ENCODE data around the gene ETFA.

ETFA gene

DNA sequence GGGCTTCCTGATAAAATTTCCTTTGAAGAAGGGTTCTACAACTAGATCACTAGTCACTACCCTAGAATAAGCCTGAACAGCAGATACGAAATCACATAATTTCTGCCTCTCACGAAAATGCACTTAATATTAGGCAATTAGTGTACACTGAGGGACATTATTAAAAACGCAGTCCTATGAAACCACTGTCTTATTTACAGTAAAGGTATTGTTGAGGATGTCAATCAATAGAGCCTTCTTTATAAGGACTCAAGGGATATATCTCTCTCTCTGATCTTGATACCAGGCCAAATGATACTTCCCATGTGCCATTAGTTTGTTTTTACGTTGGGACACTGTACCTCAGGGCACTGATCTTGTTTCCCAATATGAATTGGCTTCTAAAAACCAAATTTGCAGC, 59.6 kb downstream of the ETFA start:
- no peak for DNase-seq (ENCODE audit: low read depth)
- H3K4me3 ChIP-seq (ENCODE audit: low read depth, low read length), result no peak overlapping the region
- TF ChIP-seq MYC (IDR thresholded peaks at IDR 0.05; ENCODE audit: low read depth, low read length) (no peak), POLR2A (IDR thresholded peaks at IDR 0.05; ENCODE audit: extremely low read depth, insufficient read length) (no peak)
- TF ChIP-seq, protein P1, sequence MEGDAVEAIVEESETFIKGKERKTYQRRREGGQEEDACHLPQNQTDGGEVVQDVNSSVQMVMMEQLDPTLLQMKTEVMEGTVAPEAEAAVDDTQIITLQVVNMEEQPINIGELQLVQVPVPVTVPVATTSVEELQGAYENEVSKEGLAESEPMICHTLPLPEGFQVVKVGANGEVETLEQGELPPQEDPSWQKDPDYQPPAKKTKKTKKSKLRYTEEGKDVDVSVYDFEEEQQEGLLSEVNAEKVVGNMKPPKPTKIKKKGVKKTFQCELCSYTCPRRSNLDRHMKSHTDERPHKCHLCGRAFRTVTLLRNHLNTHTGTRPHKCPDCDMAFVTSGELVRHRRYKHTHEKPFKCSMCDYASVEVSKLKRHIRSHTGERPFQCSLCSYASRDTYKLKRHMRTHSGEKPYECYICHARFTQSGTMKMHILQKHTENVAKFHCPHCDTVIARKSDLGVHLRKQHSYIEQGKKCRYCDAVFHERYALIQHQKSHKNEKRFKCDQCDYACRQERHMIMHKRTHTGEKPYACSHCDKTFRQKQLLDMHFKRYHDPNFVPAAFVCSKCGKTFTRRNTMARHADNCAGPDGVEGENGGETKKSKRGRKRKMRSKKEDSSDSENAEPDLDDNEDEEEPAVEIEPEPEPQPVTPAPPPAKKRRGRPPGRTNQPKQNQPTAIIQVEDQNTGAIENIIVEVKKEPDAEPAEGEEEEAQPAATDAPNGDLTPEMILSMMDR (IDR thresholded peaks at IDR 0.05; ENCODE audit: low read depth, low read length), result no peak
- TF ChIP-seq, protein P2, sequence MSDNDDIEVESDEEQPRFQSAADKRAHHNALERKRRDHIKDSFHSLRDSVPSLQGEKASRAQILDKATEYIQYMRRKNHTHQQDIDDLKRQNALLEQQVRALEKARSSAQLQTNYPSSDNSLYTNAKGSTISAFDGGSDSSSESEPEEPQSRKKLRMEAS (IDR thresholded peaks at IDR 0.05; ENCODE audit: low read depth, low read length), result no peak

DNA sequence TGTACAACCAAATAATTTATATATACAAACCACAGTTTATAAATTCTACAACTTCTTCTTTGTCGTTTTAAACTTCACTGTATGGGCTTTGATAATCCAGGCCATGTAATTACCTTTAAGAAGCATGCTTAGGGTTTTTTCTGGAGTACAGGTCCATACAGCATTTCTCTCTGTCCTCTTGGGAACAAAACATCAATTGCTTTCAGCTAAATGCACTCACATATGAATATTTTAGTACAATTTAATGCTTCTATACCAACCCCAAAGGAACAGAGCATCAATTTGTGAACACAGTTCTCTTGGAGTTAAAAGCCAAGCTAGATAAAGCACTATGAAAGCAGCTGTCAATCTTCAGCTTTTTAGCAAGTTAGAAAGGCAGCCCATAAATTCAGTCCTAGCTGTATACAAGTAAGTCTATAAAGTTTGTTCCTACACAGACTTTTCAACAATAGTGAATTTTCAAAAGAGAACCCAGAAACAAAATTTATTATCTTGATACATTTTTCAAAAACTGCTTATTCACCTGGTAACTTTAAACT, 66.1 kb downstream of the ETFA start:
- DNase-seq (ENCODE audit: low read depth), result no peak
- no peak overlapping the region for H3K4me3 ChIP-seq (ENCODE audit: low read depth, low read length)
- TF ChIP-seq, protein P2 (IDR thresholded peaks at IDR 0.05; ENCODE audit: low read depth, low read length), result no peak
- TF ChIP-seq, protein P1 (IDR thresholded peaks at IDR 0.05; ENCODE audit: low read depth, low read length), result no peak
- no peak for TF ChIP-seq POLR2A (IDR thresholded peaks at IDR 0.05; ENCODE audit: extremely low read depth, insufficient read length)
- TF ChIP-seq MYC (IDR thresholded peaks at IDR 0.05; ENCODE audit: low read depth, low read length), result no peak

DNA sequence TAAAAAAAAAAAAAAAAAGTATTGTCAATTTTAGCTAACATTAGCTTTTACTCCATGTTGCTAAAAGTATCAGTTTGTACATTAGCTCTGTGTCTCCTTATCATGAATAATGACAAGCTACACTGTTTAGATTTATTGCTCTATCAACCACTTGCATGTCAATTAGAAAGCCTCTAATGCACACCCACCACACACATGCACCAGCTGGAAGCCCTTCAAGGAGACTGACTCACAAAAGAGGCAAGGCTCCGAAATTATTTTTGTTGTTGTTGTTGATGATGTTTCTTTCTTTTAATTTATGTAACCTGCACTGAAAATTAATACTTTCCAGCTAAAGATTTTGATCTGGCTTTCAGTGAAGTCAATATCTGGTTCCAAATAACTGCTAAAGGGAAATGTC, 71.5 kb downstream of the ETFA start:
- TF ChIP-seq, protein P1 (IDR thresholded peaks at IDR 0.05; ENCODE audit: low read depth, low read length), result no peak
- no peak for TF ChIP-seq POLR2A (IDR thresholded peaks at IDR 0.05; ENCODE audit: extremely low read depth, insufficient read length)
- TF ChIP-seq, protein P2 (IDR thresholded peaks at IDR 0.05; ENCODE audit: low read depth, low read length), result no peak
- TF ChIP-seq MYC (IDR thresholded peaks at IDR 0.05; ENCODE audit: low read depth, low read length), result no peak
- DNase-seq (ENCODE audit: low read depth), result no peak
- no peak overlapping the region for H3K4me3 ChIP-seq (ENCODE audit: low read depth, low read length)

DNA sequence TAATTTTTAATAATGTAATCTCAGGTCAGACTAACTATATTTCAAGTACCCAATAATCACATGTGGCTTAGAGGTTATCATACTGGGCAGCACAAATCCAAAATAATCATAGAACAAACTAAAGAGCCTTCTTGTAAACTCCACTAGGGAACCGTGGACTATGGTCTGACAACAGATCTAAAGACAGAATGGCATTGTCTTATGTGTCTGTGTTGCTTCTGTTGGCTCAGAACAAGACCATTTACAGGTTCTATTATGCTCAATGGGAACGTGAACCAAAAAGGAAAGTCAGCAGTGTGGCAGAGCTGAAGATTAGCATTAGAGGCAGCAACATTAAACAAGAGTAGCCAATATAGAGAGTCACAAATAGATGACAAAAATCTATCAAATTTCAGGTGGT, 74.9 kb downstream of the ETFA start:
- DNase-seq (ENCODE audit: low read depth), result no peak
- H3K4me3 ChIP-seq (ENCODE audit: low read depth, low read length), result no peak overlapping the region
- TF ChIP-seq POLR2A (IDR thresholded peaks at IDR 0.05; ENCODE audit: extremely low read depth, insufficient read length), result no peak
- TF ChIP-seq, protein P2 (IDR thresholded peaks at IDR 0.05; ENCODE audit: low read depth, low read length), result no peak
- TF ChIP-seq, protein P1 (IDR thresholded peaks at IDR 0.05; ENCODE audit: low read depth, low read length), result no peak
- TF ChIP-seq MYC (IDR thresholded peaks at IDR 0.05; ENCODE audit: low read depth, low read length), result no peak

DNA sequence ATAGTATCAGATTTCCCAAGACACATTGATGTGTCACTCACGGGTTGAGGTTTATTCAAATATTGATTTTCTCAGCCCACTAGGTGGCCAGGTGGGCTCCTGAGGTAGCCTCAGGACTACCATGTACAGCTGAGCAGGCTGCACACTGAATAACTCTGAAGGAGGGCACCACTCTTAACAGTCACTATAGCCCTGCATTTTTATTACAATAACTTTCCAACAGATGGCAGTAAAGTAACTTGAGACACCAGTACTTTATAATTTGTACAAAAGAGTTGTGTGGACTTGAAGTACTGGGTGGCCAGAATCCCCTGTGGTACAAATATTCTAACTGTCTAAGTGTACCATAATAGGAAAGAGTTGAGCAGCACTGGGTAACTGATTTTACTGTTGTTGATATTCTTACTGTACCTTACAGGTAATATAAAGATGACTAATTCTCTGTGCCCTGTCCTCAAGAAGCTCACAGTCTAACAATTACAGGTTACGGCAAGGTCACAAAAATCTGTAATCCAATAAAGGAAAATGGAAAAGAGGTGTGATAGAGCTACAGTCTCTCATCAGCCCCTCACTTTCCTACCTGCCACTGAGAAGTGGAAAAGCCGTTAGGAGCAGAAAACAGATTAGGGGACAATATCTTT, 76.0 kb downstream of the ETFA start:
- DNase-seq (ENCODE audit: low read depth), result peak; percentile 63
- H3K4me3 ChIP-seq (ENCODE audit: low read depth, low read length), result no peak overlapping the region
- TF ChIP-seq, protein P1 (IDR thresholded peaks at IDR 0.05; ENCODE audit: low read depth, low read length), result peak; percentile 31
- TF ChIP-seq MYC (IDR thresholded peaks at IDR 0.05; ENCODE audit: low read depth, low read length) (no peak), POLR2A (IDR thresholded peaks at IDR 0.05; ENCODE audit: extremely low read depth, insufficient read length) (no peak)
- TF ChIP-seq, protein P2 (IDR thresholded peaks at IDR 0.05; ENCODE audit: low read depth, low read length), result no peak
